ENCODE results near the gene UAP1L1. TPM values are rescaled to one million over a fixed set of nuclear protein-coding genes. Genes with fewer than 3 reads are reported as not detected.

Gene UAP1L1
- total and polyA plus RNA-seq, 2 experiments from 2014 or later, result 15.6 to 39.1 TPM

GRCh38 chr9:137054932-137055384 lies 22.4 kb upstream of the UAP1L1 start:
- no peaks in the 10 kb centered on the region for H4K20me1 ChIP-seq (ENCODE audit: insufficient read depth, poor library complexity, severe bottlenecking)
- peaks cover 20% of the 10 kb centered on the region for H3K27me3 ChIP-seq
- DNase-seq (ENCODE audit: low spot score), result no peak
- peak overlapping the region; percentile 97 for H3K4me2 ChIP-seq
- H2AFZ ChIP-seq, result no peak overlapping the region
- H3K27ac ChIP-seq, result peak overlapping the region; percentile 60
- H3K4me3 ChIP-seq, result no peak overlapping the region
- no peaks in the 10 kb centered on the region for H3K9me3 ChIP-seq (ENCODE audit: low read depth)
- WGBS (ENCODE audit: low lambda C conversion rate, missing lambda C conversion rate), result 83% methylated on average over 17 of the region's 17 CpGs
- H3K79me2 ChIP-seq, result no peaks in the 10 kb centered on the region
- no peaks in the 10 kb centered on the region for H3K36me3 ChIP-seq (replicated peaks; ENCODE audit: insufficient read depth, low read depth)
- TF ChIP-seq EZH2 (IDR thresholded peaks at IDR 0.05; ENCODE audit: borderline replicate concordance), result no peak
- TF ChIP-seq EZH2phosphoT487 (IDR thresholded peaks at IDR 0.05; ENCODE audit: low read depth, severe bottlenecking, unreplicated experiment), result no peak
- H3K4me1 ChIP-seq (ENCODE audit: insufficient read depth), result peaks cover 46% of the 10 kb centered on the region
- H3K9me2 ChIP-seq (replicated peaks; ENCODE audit: insufficient read depth), result no peaks in the 10 kb centered on the region

DNA sequence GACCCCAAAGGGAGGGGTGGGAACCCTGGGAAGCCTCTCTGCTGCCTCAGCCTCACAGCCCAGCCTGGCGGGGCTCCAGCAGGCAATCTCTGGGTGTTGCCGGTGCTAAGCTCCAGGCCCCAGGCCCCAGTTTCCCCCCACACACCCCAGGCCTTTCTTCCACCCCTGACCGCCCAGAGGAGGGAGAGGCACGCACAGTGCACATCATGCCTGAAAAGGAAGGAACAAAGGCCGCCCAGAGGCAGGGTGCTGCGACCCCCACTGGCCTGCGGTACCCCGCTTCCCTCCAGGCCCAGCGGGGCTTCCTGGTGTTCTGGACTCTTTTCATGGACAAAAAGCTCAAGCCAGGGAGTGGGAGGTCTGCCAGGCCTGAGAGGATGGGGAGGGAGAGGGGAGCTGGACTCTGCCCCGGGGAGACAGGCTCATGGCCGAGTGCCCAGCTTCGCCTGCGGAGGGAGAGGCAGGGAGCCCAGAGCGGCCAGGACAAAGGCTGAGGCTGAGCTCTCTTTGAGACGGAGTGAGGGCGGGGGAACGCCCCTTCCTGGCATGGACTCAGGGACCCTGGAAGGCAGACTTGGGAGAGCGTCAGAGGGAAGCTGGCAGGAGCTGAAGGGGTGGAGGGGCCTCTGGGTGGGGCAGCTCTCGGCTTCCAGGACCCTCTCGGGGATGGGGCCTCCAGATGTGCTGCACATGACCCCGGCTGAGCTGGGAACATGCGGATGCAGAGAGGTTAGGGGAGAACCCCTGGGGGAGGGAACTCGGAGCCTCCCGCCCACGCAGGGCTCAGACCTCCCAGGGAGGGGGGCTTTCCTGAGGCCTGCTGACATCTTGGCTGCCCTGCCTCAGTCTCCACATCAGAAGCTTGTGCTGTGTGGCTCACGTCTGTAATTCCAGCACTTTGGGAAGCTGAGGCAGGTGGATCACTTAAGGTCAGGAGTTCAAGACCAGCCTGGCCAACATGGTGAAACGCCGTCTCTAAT lies 21.6 kb upstream of the UAP1L1 start:
- peak overlapping the region; percentile 97 for H3K4me2 ChIP-seq
- H3K9me3 ChIP-seq (ENCODE audit: low read depth), result no peaks in the 10 kb centered on the region
- peak; percentile 90 for DNase-seq (ENCODE audit: low spot score)
- peaks cover 18% of the 10 kb centered on the region for H3K27me3 ChIP-seq
- WGBS (ENCODE audit: low lambda C conversion rate, missing lambda C conversion rate), result 52% methylated on average over 24 of the region's 28 CpGs
- no peaks in the 10 kb centered on the region for H3K79me2 ChIP-seq
- H3K36me3 ChIP-seq (replicated peaks; ENCODE audit: insufficient read depth, low read depth), result no peaks in the 10 kb centered on the region
- peaks cover 46% of the 10 kb centered on the region for H3K4me1 ChIP-seq (ENCODE audit: insufficient read depth)
- H3K9me2 ChIP-seq (replicated peaks; ENCODE audit: insufficient read depth), result no peaks in the 10 kb centered on the region
- peak overlapping the region; percentile 66 for H3K27ac ChIP-seq
- H2AFZ ChIP-seq, result no peak overlapping the region
- no peaks in the 10 kb centered on the region for H4K20me1 ChIP-seq (ENCODE audit: insufficient read depth, poor library complexity, severe bottlenecking)
- H3K4me3 ChIP-seq, result no peak overlapping the region
- TF ChIP-seq, protein P1, sequence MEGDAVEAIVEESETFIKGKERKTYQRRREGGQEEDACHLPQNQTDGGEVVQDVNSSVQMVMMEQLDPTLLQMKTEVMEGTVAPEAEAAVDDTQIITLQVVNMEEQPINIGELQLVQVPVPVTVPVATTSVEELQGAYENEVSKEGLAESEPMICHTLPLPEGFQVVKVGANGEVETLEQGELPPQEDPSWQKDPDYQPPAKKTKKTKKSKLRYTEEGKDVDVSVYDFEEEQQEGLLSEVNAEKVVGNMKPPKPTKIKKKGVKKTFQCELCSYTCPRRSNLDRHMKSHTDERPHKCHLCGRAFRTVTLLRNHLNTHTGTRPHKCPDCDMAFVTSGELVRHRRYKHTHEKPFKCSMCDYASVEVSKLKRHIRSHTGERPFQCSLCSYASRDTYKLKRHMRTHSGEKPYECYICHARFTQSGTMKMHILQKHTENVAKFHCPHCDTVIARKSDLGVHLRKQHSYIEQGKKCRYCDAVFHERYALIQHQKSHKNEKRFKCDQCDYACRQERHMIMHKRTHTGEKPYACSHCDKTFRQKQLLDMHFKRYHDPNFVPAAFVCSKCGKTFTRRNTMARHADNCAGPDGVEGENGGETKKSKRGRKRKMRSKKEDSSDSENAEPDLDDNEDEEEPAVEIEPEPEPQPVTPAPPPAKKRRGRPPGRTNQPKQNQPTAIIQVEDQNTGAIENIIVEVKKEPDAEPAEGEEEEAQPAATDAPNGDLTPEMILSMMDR (IDR thresholded peaks at IDR 0.05; ENCODE audit: poor library complexity), result no peak
- no peak for TF ChIP-seq EZH2 (IDR thresholded peaks at IDR 0.05; ENCODE audit: borderline replicate concordance)
- no peak for TF ChIP-seq EZH2phosphoT487 (IDR thresholded peaks at IDR 0.05; ENCODE audit: low read depth, severe bottlenecking, unreplicated experiment)

GRCh38 chr9:137056739-137057415 lies 20.4 kb upstream of the UAP1L1 start:
- Histone ChIP-seq H3K36me3 (replicated peaks; ENCODE audit: insufficient read depth, low read depth) (no peaks in the 10 kb centered on the region), H3K9me3 (ENCODE audit: low read depth) (no peaks in the 10 kb centered on the region), H2AFZ (no peak overlapping the region), H3K4me3 (no peak overlapping the region), H3K4me1 (ENCODE audit: insufficient read depth) (peaks cover 46% of the 10 kb centered on the region), H3K9me2 (replicated peaks; ENCODE audit: insufficient read depth) (no peaks in the 10 kb centered on the region), H3K79me2 (no peaks in the 10 kb centered on the region), H4K20me1 (ENCODE audit: insufficient read depth, poor library complexity, severe bottlenecking) (no peaks in the 10 kb centered on the region), H3K27ac (peak overlapping the region; percentile 37), H3K27me3 (peaks cover 16% of the 10 kb centered on the region), H3K4me2 (no peak overlapping the region)
- DNase-seq (ENCODE audit: low spot score), result no peak
- TF ChIP-seq, protein P1 (IDR thresholded peaks at IDR 0.05; ENCODE audit: poor library complexity), result no peak
- TF ChIP-seq EZH2 (IDR thresholded peaks at IDR 0.05; ENCODE audit: borderline replicate concordance) (no peak), EZH2phosphoT487 (IDR thresholded peaks at IDR 0.05; ENCODE audit: low read depth, severe bottlenecking, unreplicated experiment) (no peak)
- WGBS (ENCODE audit: low lambda C conversion rate, missing lambda C conversion rate), result 81% methylated on average over 17 of the region's 17 CpGs

Data from hepatocyte (in vitro differentiated cells).